GM19438 (cell line): ENCODE data around the gene PHLPP2.
"Not testable (repeated sequence)": the region's sequence is repeated elsewhere in the genome, so short reads cannot be mapped to it uniquely, and the experiment has no call there.

Experiments
- ATAC-seq: cut with Tn5 transposase; IDR thresholded peaks from one replicate; pipeline ENCODE4 v1.9.1; 2021; ENCODE audit warnings: low read depth; ENCODE audit not compliant: unreplicated experiment

Gene PHLPP2

DNA sequence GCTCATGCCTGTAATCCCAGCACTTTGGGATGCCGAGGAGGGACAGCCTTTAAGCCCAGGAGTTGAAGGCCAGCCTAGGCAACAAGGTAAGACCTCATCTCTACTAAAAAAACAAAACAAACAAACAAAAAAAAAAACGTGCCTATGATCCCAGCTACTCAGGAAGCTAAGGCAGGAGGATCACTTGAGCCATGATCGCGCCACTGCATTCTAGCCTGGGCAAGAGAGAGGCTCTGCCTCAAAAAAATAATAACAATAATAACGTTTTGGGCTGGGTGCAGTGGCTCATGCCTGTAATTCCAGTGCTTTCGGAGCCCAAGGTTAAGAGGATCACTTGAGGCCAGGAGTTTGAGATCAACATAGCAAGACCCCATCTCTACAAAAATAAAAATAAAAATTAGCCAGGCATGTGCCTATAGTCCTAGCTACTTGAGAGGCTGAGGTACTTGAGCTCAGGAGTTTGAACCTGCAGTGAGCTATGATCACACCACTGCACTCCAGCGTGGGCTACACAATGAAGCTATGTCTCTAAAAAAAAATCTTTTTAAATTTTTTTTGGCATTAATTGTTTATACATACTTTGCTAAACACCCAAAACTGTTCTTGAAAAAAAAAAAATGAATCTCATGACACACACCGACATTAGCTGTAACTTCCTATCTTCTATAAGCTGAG, 3.3 kb downstream of the PHLPP2 start:
- no peak for ATAC-seq

GRCh38 chr16:71712501-71712900, 12.0 kb downstream of the PHLPP2 start:
- no peak for ATAC-seq

DNA sequence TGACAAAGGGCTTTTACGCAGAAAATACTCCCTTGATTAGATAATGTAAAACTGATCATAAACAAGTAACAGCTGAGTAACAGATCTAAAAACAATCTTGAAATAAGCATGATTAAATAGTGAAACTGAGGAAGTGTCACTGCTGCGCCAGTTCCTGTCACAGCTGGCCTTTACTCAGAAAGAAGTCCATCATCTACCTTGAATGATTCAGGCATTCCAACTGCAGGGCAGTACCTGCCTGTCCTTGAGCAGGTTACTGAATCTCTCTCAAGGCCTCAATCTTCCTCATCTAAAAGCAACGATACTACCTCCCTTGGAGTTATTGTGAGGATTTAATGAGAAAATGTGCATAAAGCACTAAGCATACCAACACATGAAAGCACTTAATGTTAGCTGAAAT, 12.7 kb downstream of the PHLPP2 start:
- ATAC-seq = no peak

- ATAC-seq = no peak
These were observed 15.2 kb downstream of the PHLPP2 start for GRCh38 chr16:71709229-71709781.

- no peak for ATAC-seq
These were observed 15.8 kb downstream of the PHLPP2 start for GRCh38 chr16:71708696-71709095.

DNA sequence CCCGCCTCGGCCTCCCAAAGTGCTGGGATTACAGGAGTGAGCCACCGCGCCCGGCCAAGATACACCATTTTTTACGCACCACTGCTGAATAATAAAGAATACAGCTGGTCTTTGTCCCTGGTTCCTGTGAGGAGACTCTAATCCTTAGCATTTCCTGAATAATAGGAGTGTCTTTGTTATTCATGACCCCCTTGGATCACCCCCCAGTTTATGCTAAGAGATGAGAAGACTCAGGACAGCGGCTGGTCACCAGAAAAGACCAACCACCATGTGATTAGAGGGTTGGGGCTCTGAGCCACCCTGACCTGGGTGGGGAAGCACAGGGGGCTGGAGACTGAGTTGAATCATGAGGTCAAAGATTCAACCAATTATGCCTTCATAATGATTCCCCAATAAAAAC, 17.3 kb downstream of the PHLPP2 start:
- ATAC-seq = no peak

DNA sequence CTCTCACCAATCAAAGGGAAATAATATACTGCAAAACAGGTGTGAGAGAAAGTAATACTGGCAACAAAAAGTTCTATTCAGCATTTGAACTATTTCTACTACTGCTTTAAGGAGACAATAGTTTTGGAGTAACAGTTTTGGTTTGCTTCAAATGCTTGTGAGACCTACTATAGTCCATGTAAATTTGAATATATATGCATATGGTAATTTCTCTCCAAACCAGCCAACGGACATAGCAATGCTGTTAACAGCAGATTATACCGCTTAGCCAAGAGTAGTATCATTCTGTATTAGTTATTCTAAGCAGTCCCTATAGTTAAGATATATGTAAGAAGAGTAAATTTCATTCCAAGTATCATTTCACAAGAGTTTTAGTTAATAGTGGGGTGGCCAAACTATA, 18.5 kb downstream of the PHLPP2 start:
- no peak for ATAC-seq

- ATAC-seq = no peak
These were observed 21.2 kb downstream of the PHLPP2 start for GRCh38 chr16:71703333-71703732.

DNA sequence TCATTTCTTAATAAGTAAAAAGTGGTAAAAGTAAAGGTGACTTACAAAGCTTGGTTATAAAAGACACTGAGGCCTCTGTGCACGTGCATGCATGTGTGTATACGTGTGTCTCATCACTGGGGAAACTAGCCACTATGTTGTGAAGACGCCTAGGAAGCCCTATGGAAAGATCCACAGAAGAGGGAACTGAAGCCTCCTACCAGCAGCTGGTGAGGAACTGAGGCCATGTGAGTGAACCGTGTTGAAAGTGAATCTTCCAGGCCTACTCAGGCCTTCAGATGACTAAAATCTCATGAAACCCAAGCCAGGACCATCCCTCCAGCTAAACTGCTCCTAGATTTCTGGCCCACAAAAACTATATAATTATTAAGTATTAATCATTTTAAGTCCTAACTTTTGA, 23.7 kb downstream of the PHLPP2 start:
- ATAC-seq = no peak

DNA sequence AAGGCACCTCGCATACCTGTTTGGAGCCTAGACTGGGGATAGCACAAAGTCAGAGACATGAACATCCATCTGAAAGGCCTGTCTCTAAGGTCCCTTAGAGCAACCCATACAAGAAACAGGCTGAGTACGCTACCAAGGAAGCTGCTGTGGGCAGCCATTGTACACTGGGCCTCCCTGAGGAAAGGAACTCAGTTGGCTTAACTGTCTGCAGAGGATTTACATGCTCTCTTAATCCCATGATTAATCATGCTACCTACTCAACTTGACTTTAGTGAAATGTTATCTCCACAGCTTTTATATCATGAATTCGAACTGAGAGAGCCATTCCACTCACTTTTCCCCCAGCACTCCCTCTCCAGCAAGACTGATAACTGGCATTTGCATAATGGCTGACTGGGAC, 26.0 kb downstream of the PHLPP2 start:
- ATAC-seq = no peak

DNA sequence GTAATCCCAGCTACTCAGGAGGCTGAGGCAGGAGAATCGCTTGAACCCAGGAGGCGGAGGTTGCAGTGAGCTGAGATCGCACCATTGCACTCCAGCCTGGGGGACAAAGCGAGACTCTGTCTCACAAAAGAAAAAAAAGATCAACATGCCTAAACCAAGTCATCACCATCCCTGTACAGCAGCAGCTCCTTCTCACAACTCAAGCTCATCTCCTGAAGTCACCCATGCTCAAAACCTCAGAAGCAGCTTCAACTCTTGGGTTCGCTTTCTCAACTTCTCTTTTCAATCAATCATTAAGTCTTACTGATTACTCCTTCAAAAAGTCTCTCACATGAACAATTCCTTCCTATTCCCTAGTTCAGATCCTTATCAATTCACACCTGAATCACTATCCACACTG, 31.3 kb downstream of the PHLPP2 start:
- ATAC-seq = no peak

DNA sequence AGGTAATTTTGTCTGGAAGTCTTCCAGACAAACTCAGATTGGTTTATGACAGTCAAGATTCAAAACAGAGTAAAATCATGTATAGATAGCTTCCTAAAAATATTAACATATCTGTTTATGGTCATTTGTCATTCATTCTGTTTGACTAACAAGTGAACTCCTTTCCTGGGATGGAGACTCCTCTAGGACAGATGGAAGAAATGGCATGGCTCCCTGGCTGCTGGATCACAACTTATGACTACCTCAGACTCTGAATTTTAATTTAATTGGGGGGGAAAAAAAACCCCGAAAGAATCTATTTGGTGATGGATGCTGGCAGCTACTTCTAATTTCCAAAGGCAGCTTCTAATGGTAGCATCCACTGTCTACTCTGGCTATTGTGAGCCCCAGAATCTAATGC, 34.6 kb downstream of the PHLPP2 start:
- ATAC-seq = no peak

DNA sequence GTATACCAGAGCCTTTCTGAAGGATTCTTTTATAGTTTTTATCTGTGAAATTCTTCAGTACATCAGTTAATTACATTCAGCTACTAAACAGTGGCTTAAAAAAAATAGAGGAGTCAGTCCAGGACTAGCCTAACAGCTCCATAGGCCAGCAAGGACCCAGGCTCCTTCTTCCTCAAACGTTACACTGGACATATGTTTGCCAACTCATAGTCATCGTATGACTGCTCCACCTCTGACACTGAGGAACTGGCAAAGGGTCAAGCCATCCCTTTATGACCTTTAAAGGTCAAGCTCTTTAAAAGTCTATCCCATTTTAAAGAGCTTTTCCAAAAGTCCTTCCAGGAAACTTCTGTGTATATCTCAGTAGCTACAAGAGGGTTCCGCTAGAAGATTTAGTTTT, 36.6 kb downstream of the PHLPP2 start:
- ATAC-seq = no peak

- not testable (repeated sequence) for ATAC-seq
These were observed 40.2 kb downstream of the PHLPP2 start for GRCh38 chr16:71684280-71684679.

DNA sequence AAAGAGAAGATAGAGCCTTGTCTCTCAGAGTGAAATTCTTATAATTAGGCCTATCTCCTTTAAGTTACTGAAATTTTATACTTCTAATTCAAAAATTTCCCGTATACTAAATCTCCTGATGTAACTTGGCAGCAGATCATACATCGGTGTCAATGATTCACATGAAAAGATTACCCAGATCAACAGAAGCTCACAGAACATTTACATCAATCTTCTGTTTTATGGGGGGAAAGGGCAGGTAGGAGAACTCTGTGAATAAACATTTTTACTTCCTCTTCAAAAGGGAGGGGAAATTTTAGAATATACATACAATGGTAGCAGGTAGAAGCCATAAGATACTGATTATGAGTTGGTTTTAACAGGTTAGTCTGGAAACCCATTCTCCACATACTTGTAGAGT, 43.1 kb downstream of the PHLPP2 start:
- ATAC-seq = no peak

- ATAC-seq = no peak
These were observed 48.3 kb downstream of the PHLPP2 start for GRCh38 chr16:71676236-71676635.

DNA sequence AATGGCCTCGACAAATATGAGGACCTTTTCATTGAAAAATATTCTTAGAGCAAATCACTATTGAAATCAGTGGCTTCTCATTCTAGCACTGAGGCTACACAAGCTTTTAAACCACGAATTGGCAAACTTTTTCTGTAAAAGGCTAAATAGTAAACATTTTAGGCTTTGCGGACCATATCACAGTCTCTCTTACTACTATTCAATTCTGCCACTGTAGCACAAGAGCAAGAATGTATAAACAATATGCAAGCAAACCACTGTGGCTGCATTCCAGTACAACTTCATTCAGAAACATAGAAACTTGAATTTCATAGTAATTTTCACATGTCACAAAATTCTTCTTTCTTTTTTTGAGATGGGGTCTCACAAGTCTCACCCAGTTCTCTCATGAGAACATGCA, 49.1 kb downstream of the PHLPP2 start:
- ATAC-seq = no peak

DNA sequence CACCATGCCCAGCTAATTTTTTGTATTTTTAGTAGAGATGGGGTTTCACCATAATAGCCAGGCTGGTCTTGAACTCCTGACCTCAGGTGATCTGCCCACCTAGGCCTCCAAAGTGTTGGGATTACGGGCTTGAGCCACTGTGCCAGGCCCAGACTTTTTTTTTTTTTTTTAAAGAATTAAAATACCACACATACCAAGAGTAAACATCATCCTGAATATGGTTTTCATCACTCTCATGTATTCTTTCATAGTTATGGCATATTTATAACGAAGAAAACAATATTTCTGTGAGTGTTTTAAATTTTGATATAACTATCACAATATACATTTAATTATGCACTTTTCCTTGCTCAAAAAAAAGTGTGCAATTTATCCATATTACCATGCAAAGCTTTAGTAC, 50.3 kb downstream of the PHLPP2 start:
- no peak for ATAC-seq

DNA sequence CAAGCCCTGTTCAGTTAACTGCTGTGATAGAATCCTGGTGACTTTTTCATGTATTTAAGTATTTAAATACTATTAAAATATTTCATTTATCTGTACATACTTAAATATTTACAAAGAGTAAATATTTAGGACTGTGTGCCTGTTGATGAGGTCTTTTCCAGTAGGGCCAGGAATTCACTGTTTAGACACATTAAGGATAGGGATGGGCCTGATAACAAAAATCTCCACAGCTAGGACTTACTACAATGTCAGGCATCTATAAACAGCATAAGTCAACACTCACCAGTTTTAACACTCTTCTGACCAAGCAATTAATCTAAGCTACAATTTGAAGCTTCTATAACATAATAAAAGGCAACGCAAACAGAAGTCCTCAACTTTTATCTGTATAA, 50.9 kb downstream of the PHLPP2 start:
- no peak for ATAC-seq

DNA sequence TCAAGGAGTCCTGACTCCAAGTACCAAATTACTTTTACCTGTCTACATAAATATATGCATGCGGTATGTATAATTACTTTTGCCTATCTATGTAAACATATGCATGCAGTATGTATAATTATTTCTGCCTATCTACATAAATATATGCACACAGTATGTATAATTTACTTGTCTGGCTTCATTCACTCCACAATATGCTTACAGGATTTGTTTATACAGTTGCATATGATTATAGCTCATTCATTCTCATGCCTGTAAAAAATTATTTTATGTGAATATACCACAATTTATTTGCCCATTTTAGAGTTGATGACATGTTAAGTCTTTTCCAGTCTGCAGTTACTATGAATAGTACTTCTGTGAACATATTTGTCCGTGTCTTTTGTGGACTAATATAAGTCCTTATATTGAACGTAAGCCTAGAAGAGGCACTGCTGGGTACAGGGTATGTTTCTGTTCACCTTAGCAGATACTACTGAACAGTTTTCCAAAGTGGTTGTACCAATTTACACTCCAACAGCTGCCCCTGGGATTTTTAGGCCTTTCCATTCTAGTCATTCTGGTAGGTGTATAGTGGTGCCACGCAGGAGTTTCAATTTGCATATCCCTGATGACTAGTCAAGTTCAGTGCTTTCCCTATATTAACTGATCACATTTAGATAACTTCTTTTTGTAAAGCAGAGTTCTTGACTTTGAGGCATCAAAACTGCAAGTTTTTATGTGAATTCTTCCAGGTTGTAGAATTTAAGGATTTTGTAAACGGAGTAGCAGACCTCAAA, 51.5 kb downstream of the PHLPP2 start:
- ATAC-seq = no peak

DNA sequence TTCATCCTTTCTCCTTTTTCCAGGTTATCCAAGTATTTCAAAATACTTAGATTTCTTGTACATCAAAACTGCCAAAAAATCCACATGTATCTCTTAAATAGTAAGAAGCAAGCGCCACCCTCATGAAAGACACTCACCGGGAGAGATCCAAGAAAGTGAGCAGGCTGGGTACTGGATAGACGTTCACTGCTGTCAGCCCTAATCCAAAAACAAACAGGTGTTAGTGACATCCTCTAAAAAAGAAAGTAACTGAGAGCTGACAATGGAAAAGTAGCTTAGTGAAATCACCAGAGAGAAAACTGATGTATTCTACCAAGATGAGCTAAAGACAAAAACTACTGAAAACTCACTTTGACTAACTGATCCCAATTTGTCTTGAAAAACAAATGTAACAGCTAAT, 52.4 kb downstream of the PHLPP2 start:
- ATAC-seq = no peak

GRCh38 chr16:71671165-71671564, 53.3 kb downstream of the PHLPP2 start:
- ATAC-seq = no peak
